ENCODE results near the gene HAUS2. TPM values are rescaled to one million over a fixed set of nuclear protein-coding genes. Genes with fewer than 3 reads are reported as not detected.

HAUS2 gene
- 54.7 and 59.2 TPM in 2 replicates for total RNA-seq (2014; rRNA removed; shearing (Covaris generic))

DNA sequence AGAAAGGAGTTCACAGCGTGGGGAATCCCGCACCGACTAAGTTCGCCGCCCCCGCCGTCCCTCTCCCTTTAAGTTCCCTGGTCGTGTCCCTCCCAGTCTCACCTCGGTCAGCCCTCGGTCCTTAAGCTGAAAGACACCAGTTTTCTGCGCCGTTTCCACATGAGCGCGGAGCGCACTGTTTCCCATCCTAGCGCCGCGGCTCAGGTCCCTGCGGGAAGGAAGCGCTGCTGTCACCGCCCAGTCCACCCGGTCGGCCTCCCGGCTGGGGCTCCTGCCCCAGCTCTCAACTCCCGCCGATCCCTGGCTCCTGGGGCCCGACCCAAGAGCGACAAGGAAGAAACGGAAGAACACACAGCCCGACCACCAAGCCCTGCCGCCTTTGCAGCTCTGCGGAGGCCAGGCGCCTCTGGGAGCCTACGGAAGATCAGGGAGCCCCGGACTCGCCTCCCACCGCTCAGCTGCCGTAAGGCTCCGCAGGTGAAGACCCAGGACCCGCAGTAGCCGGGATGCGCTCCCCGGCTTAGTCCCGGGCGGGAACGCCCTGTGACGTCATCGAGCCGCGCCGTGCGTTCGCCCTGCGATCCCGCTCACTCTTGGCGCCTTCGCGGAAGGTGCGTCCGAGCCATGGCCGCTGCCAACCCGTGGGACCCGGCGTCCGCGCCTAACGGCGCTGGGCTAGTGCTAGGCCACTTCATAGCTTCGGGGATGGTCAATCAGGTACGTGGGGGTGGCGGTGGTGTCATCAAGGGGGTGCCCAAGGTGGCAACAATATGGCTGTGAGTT is at the start of gene HAUS2, which contains the start of gene LRRC57:
HAUS2 (plus strand) TSS at position 590 of the 783 bp plus-strand sequence; CDS start at position 625, 35 bp downstream.
LRRC57 (minus strand) TSS at position 545 of the 783 bp plus-strand sequence; CDS start at position 186, 359 bp downstream.
- Histone ChIP-seq H3K27me3 (no peaks in the 10 kb centered on the region), H3K4me3 (peak within 1 kb of the TSS; percentile 93), H3K4me1 (peaks cover 7% of the 10 kb centered on the region), H3K27ac (peak within 1 kb of the TSS; percentile 74), H3K36me3 (peaks cover 8% of the 10 kb centered on the region; the same call in 1 of the 2 replicates), H3K9me3 (replicated peaks) (no peaks in the 10 kb centered on the region)
- DNase-seq, result peak; percentile 85 to 90

DNA sequence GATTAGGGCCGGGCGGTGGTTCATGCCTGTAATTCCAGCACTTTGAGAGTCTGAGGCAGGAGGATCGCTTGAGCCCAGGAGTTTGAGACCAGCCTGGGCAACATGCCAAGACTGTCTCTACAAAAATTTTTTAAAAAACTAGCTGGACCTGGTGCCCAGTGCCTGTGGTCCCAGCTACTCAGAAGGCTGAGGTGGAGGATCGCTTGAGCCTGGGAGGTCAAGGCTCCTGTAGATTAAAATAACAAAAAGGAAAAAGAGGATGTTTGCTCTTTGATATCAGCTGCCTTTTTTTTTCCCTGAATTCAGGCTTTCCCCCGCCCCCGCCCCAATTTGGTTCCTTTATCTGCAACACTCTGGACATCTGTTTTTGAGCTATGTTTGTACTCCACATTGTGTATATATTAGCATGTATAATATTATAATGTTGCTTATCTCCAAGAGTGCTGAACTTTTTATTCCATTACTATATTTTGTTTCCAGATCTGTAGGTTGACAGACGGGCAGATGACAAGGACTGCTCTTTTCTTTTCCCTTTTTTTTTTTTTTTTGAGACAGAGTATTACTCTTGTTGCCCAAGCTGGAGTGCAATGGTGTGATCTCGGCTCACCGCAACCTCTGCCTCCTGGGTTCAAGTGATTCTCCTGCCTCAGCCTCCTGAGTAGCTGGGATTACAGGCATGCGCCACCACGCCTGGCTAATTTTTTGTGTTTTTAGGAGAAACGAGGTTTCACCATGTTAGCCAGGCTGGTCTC is 48.6 kb upstream of the HAUS2 start:
- DNase-seq, result peak; percentile 47 to 60
- H3K4me3 ChIP-seq, result no peak overlapping the region
- H3K27me3 ChIP-seq, result no peaks in the 10 kb centered on the region
- no peaks in the 10 kb centered on the region for H3K36me3 ChIP-seq
- H3K4me1 ChIP-seq, result peaks cover 13% of the 10 kb centered on the region
- H3K9me3 ChIP-seq (replicated peaks), result no peaks in the 10 kb centered on the region
- H3K27ac ChIP-seq, result peak overlapping the region; percentile 79

DNA sequence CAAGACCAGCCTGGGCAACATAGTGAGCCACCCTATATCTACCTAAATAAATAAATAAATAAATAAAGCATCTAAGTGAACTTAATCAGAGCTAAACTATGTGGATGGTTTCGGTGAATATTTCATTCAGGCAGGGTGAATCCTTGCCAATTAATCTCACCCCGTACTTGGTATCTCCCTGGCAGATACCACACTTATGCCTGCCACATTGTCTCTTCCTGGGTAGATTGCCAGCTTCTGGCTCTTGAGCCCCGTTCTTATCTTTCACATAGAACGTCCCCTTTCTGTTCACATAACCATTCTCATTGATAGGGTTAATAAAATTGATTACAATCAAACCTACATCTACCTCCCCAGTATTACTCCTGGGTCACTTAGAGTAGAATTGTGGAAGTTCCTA is 46.2 kb upstream of the HAUS2 start:
- Histone ChIP-seq H3K36me3 (no peaks in the 10 kb centered on the region), H3K27me3 (no peaks in the 10 kb centered on the region), H3K4me3 (no peak overlapping the region), H3K27ac (no peak overlapping the region), H3K9me3 (replicated peaks) (no peaks in the 10 kb centered on the region), H3K4me1 (peaks cover 13% of the 10 kb centered on the region)
- DNase-seq, result no peak

DNA sequence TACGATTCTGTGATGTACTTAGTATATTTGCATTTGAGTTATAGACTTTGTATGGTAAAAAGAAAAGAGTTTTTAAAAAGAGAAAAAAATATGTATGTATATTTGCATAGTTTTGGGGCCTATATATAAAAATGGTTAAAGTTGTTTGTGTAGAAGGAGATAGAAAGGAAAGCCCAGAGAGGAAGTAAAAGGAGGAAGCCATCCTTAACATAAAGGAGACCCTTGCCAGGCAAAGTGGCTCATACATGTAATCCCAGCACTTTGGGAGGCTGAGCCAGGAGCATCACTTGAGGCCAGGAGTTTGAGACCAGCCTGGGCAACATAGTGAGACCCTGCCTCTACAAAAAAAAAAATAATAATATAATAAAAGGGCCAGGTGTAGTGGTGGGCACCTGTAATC is 44.8 kb upstream of the HAUS2 start:
- H3K36me3 ChIP-seq, result no peaks in the 10 kb centered on the region
- H3K4me3 ChIP-seq, result no peak overlapping the region
- H3K4me1 ChIP-seq, result peaks cover 9% of the 10 kb centered on the region
- DNase-seq, result no peak
- no peaks in the 10 kb centered on the region for H3K27me3 ChIP-seq
- no peaks in the 10 kb centered on the region for H3K9me3 ChIP-seq (replicated peaks)
- H3K27ac ChIP-seq, result no peak overlapping the region

DNA sequence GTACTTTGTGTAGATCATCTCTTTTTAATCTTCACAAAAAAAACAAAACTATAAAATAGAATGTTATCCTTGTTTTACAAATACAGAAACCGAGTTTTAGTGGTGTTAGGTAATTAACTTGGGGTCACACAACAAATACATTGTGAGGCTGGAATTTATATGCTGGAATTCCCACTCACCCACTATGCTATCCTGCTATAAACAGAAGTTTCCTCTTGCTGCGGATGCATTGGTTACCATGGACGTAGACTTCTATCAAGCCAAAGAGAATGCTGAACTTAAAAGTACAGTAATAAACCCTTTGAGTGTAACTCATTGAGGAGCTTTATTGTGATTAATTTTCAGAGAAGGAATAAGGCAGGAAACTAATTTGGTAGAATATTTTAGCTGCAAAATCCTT is 44.0 kb upstream of the HAUS2 start:
- Histone ChIP-seq H3K4me3 (no peak overlapping the region), H3K4me1 (peaks cover 4% of the 10 kb centered on the region), H3K9me3 (replicated peaks) (no peaks in the 10 kb centered on the region), H3K36me3 (no peaks in the 10 kb centered on the region), H3K27ac (no peak overlapping the region), H3K27me3 (no peaks in the 10 kb centered on the region)
- no peak for DNase-seq

DNA sequence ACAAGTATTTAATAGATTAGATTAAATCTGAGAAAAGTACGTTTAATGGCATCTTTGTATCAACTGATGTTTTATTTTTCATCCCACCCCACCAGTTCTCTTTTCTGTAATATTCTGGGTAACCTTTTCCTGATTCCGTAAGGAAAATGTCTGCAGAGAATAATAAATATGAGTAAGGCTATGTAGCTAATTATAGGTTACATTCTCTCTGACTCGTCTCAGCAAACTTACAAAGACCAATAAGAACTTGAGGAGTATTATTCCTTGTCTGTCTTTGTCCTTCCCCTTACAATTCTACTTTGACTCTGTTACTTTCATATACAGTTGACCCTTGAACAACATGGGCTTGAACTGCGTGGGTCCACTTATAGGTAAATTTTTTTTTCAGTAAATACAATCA is 41.1 kb upstream of the HAUS2 start:
- DNase-seq, result no peak
- H3K36me3 ChIP-seq, result no peaks in the 10 kb centered on the region
- H3K4me3 ChIP-seq, result no peak overlapping the region
- no peak overlapping the region for H3K27ac ChIP-seq
- H3K4me1 ChIP-seq, result no peaks in the 10 kb centered on the region
- no peaks in the 10 kb centered on the region for H3K27me3 ChIP-seq
- no peaks in the 10 kb centered on the region for H3K9me3 ChIP-seq (replicated peaks)

- no peaks in the 10 kb centered on the region for H3K4me1 ChIP-seq
- no peaks in the 10 kb centered on the region for H3K9me3 ChIP-seq (replicated peaks)
- H3K36me3 ChIP-seq, result no peaks in the 10 kb centered on the region
- H3K4me3 ChIP-seq, result no peak overlapping the region
- no peak overlapping the region for H3K27ac ChIP-seq
- H3K27me3 ChIP-seq, result no peaks in the 10 kb centered on the region
- no peak for DNase-seq
These were observed 40.4 kb upstream of the HAUS2 start for GRCh38 chr15:42508263-42508690.

GRCh38 chr15:42510258-42511006 is 38.2 kb upstream of the HAUS2 start:
- no peak overlapping the region for H3K27ac ChIP-seq
- H3K27me3 ChIP-seq, result no peaks in the 10 kb centered on the region
- peaks cover 10% of the 10 kb centered on the region; the same call in 1 of the 2 replicates for H3K36me3 ChIP-seq
- no peak for DNase-seq
- H3K4me3 ChIP-seq, result no peak overlapping the region
- H3K4me1 ChIP-seq, result no peaks in the 10 kb centered on the region
- no peaks in the 10 kb centered on the region for H3K9me3 ChIP-seq (replicated peaks)

GRCh38 chr15:42511007-42511391 is 37.6 kb upstream of the HAUS2 start:
- no peaks in the 10 kb centered on the region for H3K27me3 ChIP-seq
- DNase-seq, result no peak
- no peak overlapping the region for H3K27ac ChIP-seq
- no peaks in the 10 kb centered on the region for H3K9me3 ChIP-seq (replicated peaks)
- H3K36me3 ChIP-seq, result peaks cover 13% of the 10 kb centered on the region; the same call in 1 of the 2 replicates
- H3K4me3 ChIP-seq, result no peak overlapping the region
- H3K4me1 ChIP-seq, result no peaks in the 10 kb centered on the region

DNA sequence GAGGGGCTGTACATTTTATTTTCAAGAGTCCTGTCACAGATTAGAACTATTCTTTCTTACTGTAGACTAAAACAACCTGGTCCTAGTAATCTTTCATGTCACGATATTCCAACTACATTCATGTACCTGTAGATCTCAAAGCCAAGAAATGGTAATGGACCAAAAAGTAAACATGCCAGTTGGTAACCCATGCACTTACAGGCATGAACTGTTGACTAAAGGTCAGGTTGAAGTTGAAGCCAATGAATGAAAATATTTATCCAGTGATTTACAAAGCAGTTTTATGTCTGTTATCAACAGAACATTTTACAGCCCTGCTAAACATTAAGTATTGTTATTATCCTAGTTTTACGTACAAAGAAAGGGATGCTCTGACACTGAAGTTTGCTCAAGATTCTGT is 25.3 kb upstream of the HAUS2 start:
- H3K4me1 ChIP-seq, result no peaks in the 10 kb centered on the region
- DNase-seq, result no peak
- H3K27ac ChIP-seq, result no peak overlapping the region
- H3K4me3 ChIP-seq, result no peak overlapping the region
- peaks cover 23% of the 10 kb centered on the region for H3K36me3 ChIP-seq
- H3K9me3 ChIP-seq (replicated peaks), result no peaks in the 10 kb centered on the region
- no peaks in the 10 kb centered on the region for H3K27me3 ChIP-seq

GRCh38 chr15:42528970-42529369 is 19.7 kb upstream of the HAUS2 start:
- no peaks in the 10 kb centered on the region for H3K4me1 ChIP-seq
- H3K4me3 ChIP-seq, result no peak overlapping the region
- no peaks in the 10 kb centered on the region for H3K27me3 ChIP-seq
- no peak overlapping the region for H3K27ac ChIP-seq
- peaks cover 13% of the 10 kb centered on the region for H3K36me3 ChIP-seq
- DNase-seq, result no peak
- no peaks in the 10 kb centered on the region for H3K9me3 ChIP-seq (replicated peaks)

DNA sequence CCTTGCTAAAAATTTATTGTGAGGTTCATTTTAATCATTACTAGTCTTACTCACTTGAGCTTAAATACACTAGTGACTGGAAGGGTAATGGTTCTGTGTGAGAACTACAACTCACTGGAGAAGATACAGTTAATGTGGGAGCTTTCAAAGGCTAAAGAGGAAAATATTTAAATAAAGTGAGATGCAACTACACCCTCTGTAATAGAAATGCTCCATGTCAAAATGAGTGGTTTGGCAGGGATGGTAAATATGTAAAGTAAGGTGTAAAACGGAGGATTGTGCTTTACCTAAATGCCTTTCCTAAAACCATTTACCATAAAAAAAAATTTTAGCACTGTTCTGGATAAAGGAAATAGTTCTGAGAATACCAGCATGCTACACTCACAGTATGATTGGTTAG is 15.4 kb upstream of the HAUS2 start:
- Histone ChIP-seq H3K27ac (no peak overlapping the region), H3K36me3 (peaks cover 22% of the 10 kb centered on the region), H3K4me1 (no peaks in the 10 kb centered on the region), H3K4me3 (no peak overlapping the region), H3K9me3 (replicated peaks) (no peaks in the 10 kb centered on the region), H3K27me3 (no peaks in the 10 kb centered on the region)
- no peak for DNase-seq

- H3K27me3 ChIP-seq, result no peaks in the 10 kb centered on the region
- peaks cover 7% of the 10 kb centered on the region for H3K4me1 ChIP-seq
- peaks cover 11% of the 10 kb centered on the region for H3K36me3 ChIP-seq
- no peaks in the 10 kb centered on the region for H3K9me3 ChIP-seq (replicated peaks)
- DNase-seq, result no peak
- H3K4me3 ChIP-seq, result no peak overlapping the region
- no peak overlapping the region for H3K27ac ChIP-seq
These were observed 3.6 kb upstream of the HAUS2 start for GRCh38 chr15:42544853-42545629.

GRCh38 chr15:42547918-42548248 is 755 bp upstream of the HAUS2 start:
- Histone ChIP-seq H3K27ac (peak overlapping the region; percentile 74), H3K27me3 (no peaks in the 10 kb centered on the region), H3K4me3 (peak overlapping the region; percentile 93), H3K36me3 (peaks cover 7% of the 10 kb centered on the region; the same call in 1 of the 2 replicates), H3K9me3 (replicated peaks) (no peaks in the 10 kb centered on the region), H3K4me1 (peaks cover 7% of the 10 kb centered on the region)
- peak in 1 of 2 experiments; percentile 60 for DNase-seq

Measured in SJCRH30 (cell line).